GM18519 (cell line): ENCODE results near the gene PLEKHD1.

Experiments
- ATAC-seq: cut with Tn5 transposase; IDR thresholded peaks from one replicate; pipeline ENCODE4 v1.9.1; 2021; ENCODE audit warnings: mild to moderate bottlenecking, moderate library complexity; ENCODE audit not compliant: unreplicated experiment, low FRiP score

Gene PLEKHD1

DNA sequence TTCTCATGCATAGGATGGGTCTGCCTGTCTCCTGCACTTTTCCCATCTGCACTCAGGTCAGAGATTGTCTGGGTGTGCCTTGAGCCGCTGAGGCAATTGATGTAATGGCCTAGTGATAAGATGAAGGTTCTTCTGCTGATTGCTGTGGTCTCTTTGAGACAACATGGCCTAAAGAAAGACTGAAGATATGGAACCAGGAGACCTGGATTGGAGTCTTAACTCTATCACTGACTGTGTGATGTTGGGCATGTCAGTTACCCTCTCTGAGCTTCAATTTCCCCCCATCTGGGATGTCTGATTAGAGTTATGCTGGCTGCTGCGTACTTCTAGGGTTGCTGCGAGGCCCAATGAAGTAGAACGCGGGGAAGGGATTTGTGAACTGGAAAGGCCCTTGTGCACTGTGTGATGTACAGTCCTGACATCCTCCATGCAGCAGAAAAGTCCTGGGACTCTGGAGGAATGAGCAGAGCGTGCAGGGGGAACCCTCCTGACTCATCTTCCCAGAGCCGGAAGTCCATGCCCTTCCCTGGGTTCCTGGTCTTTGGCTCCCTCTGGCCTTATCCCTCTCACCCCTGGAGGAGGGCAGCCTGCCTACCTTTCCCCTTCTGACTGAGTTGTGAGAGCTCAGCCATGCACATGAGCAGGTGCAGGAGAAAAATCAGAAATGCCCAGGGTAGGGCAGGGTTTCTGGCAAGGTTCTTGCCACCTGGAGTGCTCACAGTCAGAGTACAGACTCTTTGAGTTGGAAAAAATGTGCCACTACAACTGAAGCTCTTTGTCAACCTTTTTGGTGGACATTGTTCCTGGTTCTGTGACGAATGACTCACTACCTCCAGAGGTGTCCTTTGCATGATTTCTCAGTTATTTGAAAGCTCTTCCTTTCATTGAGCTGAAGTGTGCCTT is 21.1 kb downstream of the PLEKHD1 start:
- no peak for ATAC-seq

DNA sequence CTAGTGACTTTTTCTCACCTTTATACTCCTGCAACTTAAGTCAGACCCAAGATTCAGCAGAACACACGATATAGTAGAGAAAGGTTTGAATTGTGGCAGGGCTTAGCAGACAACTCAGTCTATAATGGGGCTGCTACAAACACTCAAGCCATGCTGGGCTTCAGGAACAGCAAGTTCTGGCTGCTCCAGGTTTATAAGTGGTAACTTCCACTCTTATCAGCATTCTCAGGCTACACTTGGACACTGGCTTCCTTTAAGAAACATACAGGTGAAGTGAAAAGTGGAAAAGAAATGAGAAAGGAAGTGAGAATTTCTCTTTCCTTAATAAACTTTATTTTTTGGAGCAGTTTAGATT is 21.7 kb downstream of the PLEKHD1 start:
- no peak for ATAC-seq

DNA sequence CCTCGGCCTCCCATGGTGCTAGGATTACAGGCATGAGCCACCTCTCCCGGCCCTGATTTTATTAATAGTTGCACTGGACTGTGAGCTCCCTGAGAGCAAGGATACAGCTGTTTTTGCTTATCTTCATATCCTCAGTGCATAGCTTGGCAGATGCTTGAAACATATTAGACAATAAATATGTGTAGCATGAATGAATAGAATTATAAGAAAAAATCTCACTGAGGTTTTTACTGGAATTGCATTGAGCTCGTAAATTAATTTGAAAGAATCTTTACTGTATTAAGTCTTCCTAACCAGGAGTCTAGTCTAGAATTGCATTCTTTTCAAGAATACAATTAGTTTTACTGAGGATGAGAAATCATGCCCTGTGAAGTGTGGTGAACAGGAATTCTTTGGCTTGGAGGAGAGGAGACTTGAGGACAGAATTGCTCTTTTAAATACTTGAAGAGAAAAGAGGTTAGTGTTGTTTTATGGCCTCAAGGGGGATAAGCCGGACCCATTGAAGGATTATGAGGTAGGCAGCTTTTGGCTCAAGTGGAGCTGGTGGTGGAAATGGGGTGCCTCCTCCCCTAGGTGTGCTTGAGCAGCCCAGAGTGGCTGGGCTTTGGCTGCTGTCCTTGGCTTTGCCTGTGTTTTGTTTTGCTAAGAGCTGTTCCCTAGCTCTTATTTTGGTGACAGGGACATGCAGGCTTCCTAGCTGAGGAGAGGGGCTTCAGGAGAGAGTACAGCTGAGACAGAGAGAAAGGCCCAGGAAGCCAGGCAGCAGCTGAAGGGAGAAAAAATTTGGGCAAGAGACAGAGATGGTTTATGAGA is 34.0 kb downstream of the PLEKHD1 start:
- no peak for ATAC-seq

DNA sequence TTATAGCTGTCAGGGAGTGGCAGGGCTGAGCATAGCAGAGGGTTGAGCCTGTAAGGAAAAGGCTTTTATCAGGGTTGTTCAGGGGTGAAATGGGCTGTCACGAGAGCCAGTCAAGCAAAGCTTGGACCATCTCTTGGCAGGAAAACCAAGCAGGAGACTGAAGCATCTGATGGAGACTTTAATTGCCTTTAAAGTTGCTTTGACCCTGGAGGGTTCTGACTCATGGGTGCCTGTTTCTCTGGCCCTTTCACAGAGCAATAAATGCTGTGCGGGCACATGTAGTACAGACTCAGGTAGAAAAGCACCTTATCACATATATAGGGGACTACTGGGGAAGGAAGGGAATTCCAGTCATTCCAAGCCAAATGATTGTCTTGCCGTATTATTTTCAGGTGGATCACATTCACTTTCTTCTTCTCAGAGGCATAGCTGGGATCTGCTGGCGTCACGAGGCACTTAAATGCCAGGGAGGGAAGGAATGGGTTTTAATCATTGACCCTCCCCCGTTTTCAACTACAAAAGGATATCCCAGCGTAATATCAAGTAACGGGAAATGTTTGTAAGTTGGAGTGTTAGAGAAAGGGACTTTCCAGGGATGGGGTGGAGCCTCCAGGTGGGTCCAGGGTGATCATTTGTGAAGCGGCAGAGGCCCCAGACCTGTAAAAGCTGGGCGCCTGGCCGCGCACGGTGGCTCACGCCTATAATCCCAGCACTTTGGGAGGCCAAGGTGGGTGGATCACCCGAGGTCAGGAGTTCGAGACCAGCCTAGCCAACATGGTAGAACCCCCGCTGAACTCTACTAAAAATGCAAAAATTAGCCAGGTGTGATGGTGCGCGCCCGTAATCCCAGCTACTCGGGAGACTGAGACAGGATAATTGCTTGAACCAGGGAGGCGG is 34.9 kb downstream of the PLEKHD1 start:
- ATAC-seq, result no peak

DNA sequence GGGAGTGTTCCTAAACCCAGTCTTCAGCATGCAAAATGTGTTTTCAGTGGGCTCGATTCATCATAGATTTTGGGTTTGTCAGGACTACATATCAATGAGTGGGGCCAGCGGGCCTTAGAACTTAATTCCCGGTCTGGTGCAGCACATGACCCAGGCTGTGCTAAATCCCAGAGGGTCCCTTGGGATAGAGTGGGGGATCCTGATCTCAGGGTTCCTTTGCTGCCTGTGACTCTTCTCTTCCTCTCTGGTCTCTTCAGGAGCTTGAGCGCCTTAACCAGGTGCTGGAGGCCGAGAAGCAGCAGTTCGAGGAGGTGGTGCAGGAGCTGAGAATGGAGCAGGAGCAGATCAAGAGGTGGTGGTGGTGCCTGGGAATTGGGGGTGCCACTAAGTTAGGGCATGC is 37.5 kb downstream of the PLEKHD1 start:
- ATAC-seq, result no peak

DNA sequence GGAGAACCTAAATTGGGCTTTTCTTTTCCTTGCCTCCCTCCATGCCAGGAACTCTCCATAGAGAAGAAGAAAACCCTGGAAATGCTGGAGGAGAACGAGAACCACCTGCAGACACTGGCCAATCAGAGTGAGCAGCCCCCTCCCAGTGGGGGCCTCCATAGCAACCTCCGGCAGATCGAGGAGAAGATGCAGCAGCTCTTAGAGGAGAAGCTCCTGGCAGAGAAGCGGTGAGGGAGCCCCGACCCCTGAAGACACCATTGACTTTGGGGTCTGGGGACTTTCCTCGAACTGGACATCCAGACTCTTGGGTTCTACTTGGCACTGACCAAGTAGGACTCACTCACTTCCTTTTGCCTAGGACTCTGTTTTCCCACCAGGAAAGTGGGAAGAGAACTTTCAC is 41.4 kb downstream of the PLEKHD1 start:
- ATAC-seq, result no peak

DNA sequence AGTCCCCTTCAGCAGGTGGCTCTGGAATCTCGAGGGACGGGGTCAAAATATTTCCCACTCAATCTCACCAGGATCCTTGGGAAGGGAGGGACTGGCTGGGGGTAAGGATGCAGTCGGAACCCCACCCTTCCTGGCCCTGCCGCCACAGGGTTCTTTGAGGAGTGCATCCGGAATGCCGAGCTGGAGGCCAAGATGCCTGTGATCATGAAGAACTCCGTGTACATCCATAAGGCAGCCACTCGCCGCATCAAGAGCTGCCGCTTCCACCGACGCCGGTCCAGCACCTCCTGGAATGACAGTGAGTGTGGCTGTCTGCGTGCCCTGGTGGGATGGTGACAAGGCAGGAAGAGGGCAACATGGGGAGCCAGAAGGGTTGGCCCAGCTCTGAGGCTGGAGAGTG is 43.1 kb downstream of the PLEKHD1 start:
- ATAC-seq, result no peak

DNA sequence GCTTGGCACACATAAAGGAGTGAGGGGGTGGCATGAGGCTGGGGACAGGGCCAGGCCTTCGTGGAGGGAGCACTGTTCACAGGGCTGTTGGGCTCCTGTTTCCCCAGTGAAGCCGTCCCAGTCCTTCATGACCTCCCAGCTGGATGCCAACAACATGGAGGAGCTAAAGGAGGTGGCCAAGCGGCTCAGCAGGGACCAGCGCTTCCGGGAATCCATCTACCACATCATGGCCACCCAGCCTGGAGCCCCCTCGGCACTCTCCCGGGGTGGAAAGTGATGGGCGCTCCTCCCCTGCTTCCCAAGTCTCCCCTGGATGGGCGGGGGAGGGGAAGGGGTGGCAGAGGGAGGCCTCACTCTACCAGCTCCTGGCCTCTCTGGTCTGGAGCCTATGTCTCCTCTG is 43.6 kb downstream of the PLEKHD1 start:
- ATAC-seq, result no peak

GRCh38 chr14:69528930-69529329 is 44.4 kb downstream of the PLEKHD1 start:
- ATAC-seq, result no peak

GRCh38 chr14:69529563-69529962 is 45.0 kb downstream of the PLEKHD1 start:
- ATAC-seq, result no peak

GRCh38 chr14:69530095-69530494 is 45.6 kb downstream of the PLEKHD1 start:
- ATAC-seq, result no peak

- no peak for ATAC-seq
These were observed 46.6 kb downstream of the PLEKHD1 start for GRCh38 chr14:69531135-69531534.

- ATAC-seq, result no peak
These were observed 48.2 kb downstream of the PLEKHD1 start for GRCh38 chr14:69532561-69533340.

DNA sequence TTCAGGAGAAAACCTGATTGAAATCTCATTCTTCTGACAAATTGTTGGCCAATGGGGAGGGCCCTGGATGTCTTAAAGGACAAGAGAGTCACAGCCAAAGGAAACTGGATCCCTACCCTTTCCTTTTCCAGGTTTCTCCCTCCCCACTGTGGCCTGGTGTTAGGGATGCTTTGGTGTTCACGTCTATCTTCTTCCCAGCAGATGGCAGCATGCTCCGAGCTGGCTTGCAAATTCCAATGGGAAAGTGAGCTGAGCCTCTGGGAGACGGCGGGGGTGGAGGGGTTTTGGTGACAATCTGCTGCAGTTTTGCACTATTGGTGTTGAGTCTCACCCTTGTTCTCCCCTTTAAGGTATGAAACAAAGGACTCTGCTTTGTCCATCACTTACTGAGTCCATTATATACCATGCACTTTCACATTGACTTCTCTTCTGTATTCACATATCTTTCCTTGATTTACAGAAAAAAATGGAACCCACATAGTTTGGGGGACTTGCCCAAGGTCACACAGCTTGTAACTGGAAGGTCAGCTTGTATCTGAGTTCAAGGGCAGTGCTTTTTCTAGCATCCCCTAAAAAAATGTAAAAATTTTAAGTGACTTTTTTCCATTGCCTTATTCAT is 50.8 kb downstream of the PLEKHD1 start:
- ATAC-seq, result no peak

- no peak for ATAC-seq
These were observed 52.4 kb downstream of the PLEKHD1 start for GRCh38 chr14:69536971-69537370.

- ATAC-seq, result no peak
These were observed 53.4 kb downstream of the PLEKHD1 start for GRCh38 chr14:69537900-69538299.

DNA sequence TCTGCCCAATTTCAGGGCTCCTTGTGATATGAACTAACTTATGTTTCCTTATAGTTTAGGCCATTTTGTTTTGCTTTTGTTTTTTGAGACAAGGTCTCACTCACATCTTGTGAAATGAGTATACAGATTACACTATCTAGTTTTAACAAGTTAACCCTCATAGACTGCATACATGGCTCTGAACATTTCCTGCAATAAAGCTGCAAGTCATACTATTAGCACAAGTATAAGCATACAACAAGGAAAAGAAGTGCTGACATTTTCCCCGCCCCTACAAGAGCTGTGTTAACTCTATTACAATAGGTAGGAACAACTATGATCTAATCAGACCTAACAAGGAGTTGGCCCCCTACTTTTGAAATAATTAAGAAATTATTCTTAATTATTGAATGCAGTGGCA is 54.2 kb downstream of the PLEKHD1 start:
- no peak for ATAC-seq

GRCh38 chr14:69539631-69540410 is 55.3 kb downstream of the PLEKHD1 start:
- ATAC-seq, result no peak
